Loucy (cell line): Measurements from ENCODE around the gene PRSS12.
"Not testable (repeated sequence)": the region's sequence is repeated elsewhere in the genome, so short reads cannot be mapped to it uniquely, and the experiment has no call there.

Experiments used
- H2AFZ ChIP-seq: fragments of 200-600 bp; sonication (generic); 2 replicates; pipeline ENCODE4 v1.6.0; 2016; ENCODE audit warnings: antibody characterized with exemption, mild to moderate bottlenecking, low read length, moderate library complexity
- H3F3A ChIP-seq: fragments of 200-600 bp; 2 replicates; pipeline ENCODE4 v1.6.0; 2016; ENCODE audit warnings: antibody characterized with exemption, low read depth, mild to moderate bottlenecking
- H3K27me3 ChIP-seq: fragments of 200-600 bp; sonication (generic); 2 replicates; pipeline ENCODE4 v1.6.1; 2014; ENCODE audit warnings: low read length, mild to moderate bottlenecking; ENCODE audit not compliant: insufficient read depth, poor library complexity, severe bottlenecking
- H3K36me3 ChIP-seq: fragments of 200-600 bp; sonication (generic); 2 replicates; pipeline ENCODE4 v1.6.1; 2016; ENCODE audit warnings: low read length; ENCODE audit not compliant: insufficient read depth
- H3K4me1 ChIP-seq: fragments of 200-600 bp; sonication (generic); 2 replicates; pipeline ENCODE4 v1.5.1; 2014; ENCODE audit warnings: low read length, mild to moderate bottlenecking; ENCODE audit not compliant: insufficient read depth, poor library complexity, severe bottlenecking
- H3K4me2 ChIP-seq: fragments of 200-600 bp; sonication (generic); 2 replicates; pipeline ENCODE4 v1.6.0; 2014; ENCODE audit warnings: antibody characterized with exemption, low read length, low read depth, mild to moderate bottlenecking; ENCODE audit not compliant: poor library complexity, severe bottlenecking
- H3K4me3 ChIP-seq: fragments of 200-600 bp; sonication (generic); 2 replicates; pipeline ENCODE4 v1.5.1; 2014; ENCODE audit warnings: low read length, mild to moderate bottlenecking, mixed read lengths; ENCODE audit not compliant: poor library complexity, severe bottlenecking
- H3K79me2 ChIP-seq: fragments of 200-600 bp; sonication (generic); 2 replicates; pipeline ENCODE4 v1.6.1; 2014; ENCODE audit warnings: low read length; ENCODE audit not compliant: insufficient read depth
- H3K9ac ChIP-seq: fragments of 200-600 bp; sonication (generic); 2 replicates; pipeline ENCODE4 v1.6.0; 2014; ENCODE audit warnings: mild to moderate bottlenecking, low read depth, low read length, moderate library complexity; ENCODE audit not compliant: poor library complexity, severe bottlenecking
- H3K9me2 ChIP-seq: fragments of 200-600 bp; sonication (generic); replicated peaks from 2 replicates; pipeline ENCODE4 v1.6.1; 2016; ENCODE audit warnings: low read depth, low read length, mixed read lengths
- H3K9me3 ChIP-seq: fragments of 200-600 bp; sonication (generic); 2 replicates; pipeline ENCODE4 v1.6.1; 2014; ENCODE audit warnings: mild to moderate bottlenecking, antibody characterized with exemption, low read length, low read depth; ENCODE audit not compliant: insufficient read depth
- H4K20me1 ChIP-seq: fragments of 200-600 bp; sonication (generic); 2 replicates; pipeline ENCODE4 v1.6.0; 2014; ENCODE audit warnings: antibody characterized with exemption, low read length, mild to moderate bottlenecking; ENCODE audit not compliant: insufficient read depth, poor library complexity, severe bottlenecking
- CTCF ChIP-seq: fragments of 200-600 bp; sonication (generic); conservative IDR thresholded peaks from 2 replicates; pipeline ENCODE4 v1.5.1; 2014; ENCODE audit warnings: mild to moderate bottlenecking, antibody characterized with exemption, low read length
- EZH2phosphoT487 ChIP-seq: fragments of 200-600 bp; IDR thresholded peaks from 2 replicates; pipeline ENCODE4 v1.6.1; 2018; ENCODE audit warnings: antibody characterized with exemption, mild to moderate bottlenecking, moderate library complexity, borderline replicate concordance

PRSS12 gene

GRCh38 chr4:118307643-118308042 is 45.2 kb downstream of the PRSS12 start:
- Histone ChIP-seq H3K79me2 (no peaks in the 10 kb centered on the region), H4K20me1 (no peaks in the 10 kb centered on the region), H3K4me3 (no peak overlapping the region), H3K9me2 (no peaks in the 10 kb centered on the region), H3K4me1 (no peaks in the 10 kb centered on the region), H3K27me3 (no peaks in the 10 kb centered on the region), H3K9me3 (no peaks in the 10 kb centered on the region), H2AFZ (no peak overlapping the region), H3K36me3 (no peaks in the 10 kb centered on the region), H3K9ac (no peak overlapping the region), H3F3A (no peaks in the 10 kb centered on the region), H3K4me2 (no peak overlapping the region)
- TF ChIP-seq CTCF: no peak
- TF ChIP-seq EZH2phosphoT487: no peak

- not testable (repeated sequence) for H3K4me2 ChIP-seq, H3K4me3 ChIP-seq, H4K20me1 ChIP-seq, H3K27me3 ChIP-seq, H3K9me3 ChIP-seq, H3K9ac ChIP-seq, H3K9me2 ChIP-seq, H2AFZ ChIP-seq, H3K4me1 ChIP-seq, H3F3A ChIP-seq, H3K79me2 ChIP-seq, H3K36me3 ChIP-seq
Measured at GRCh38 chr4:118299619-118300018, 53.2 kb downstream of the PRSS12 start.

GRCh38 chr4:118296729-118297128 is 56.1 kb downstream of the PRSS12 start:
- H3K36me3 ChIP-seq: no peaks in the 10 kb centered on the region
- no peaks in the 10 kb centered on the region for H3K79me2 ChIP-seq
- H2AFZ ChIP-seq: no peak overlapping the region
- no peak overlapping the region for H3K4me3 ChIP-seq
- H3K27me3 ChIP-seq: no peaks in the 10 kb centered on the region
- no peak overlapping the region for H3K9ac ChIP-seq
- TF ChIP-seq EZH2phosphoT487 (no peak), CTCF (no peak)
- no peaks in the 10 kb centered on the region for H3F3A ChIP-seq
- H3K4me1 ChIP-seq: no peaks in the 10 kb centered on the region
- no peaks in the 10 kb centered on the region for H4K20me1 ChIP-seq
- no peaks in the 10 kb centered on the region for H3K9me3 ChIP-seq
- H3K4me2 ChIP-seq: no peak overlapping the region
- H3K9me2 ChIP-seq: no peaks in the 10 kb centered on the region

GRCh38 chr4:118290951-118291350 is 61.9 kb downstream of the PRSS12 start:
- H3K79me2 ChIP-seq: no peaks in the 10 kb centered on the region
- H4K20me1 ChIP-seq: no peaks in the 10 kb centered on the region
- no peaks in the 10 kb centered on the region for H3K9me3 ChIP-seq
- H3F3A ChIP-seq: no peaks in the 10 kb centered on the region
- H3K4me1 ChIP-seq: no peaks in the 10 kb centered on the region
- no peak for TF ChIP-seq CTCF
- no peak for TF ChIP-seq EZH2phosphoT487
- H2AFZ ChIP-seq: no peak overlapping the region
- H3K9ac ChIP-seq: no peak overlapping the region
- H3K36me3 ChIP-seq: no peaks in the 10 kb centered on the region
- no peaks in the 10 kb centered on the region for H3K27me3 ChIP-seq
- no peaks in the 10 kb centered on the region for H3K9me2 ChIP-seq
- H3K4me3 ChIP-seq: no peak overlapping the region
- no peak overlapping the region for H3K4me2 ChIP-seq
